Left renal cortex interstitium (tissue), 4 donors: ENCODE measurements around the gene DLX6. TPM values are rescaled to one million over a fixed set of nuclear protein-coding genes. Genes with fewer than 3 reads are reported as not detected.

Experiments used
- DNase-seq, 4 donors: peaks; one replicate each; pipeline ENCODE4 v3.0.0-alpha.2; 2013; ENCODE audit warnings: low read depth in 4 of 4, low spot score in 2 of 4, missing footprints in 1 of 4
- polyA plus RNA-seq, 4 donors: library from polyadenylated mRNA; unstranded; fragments of 120-200 nt; gene quantifications; one replicate each; pipeline ENCODE4 v1.2.1, GENCODE V29; 2013; ENCODE audit not compliant: insufficient read length in 4 of 4

The DLX6 gene
- polyA plus RNA-seq, 4 donors = not detected

DNA sequence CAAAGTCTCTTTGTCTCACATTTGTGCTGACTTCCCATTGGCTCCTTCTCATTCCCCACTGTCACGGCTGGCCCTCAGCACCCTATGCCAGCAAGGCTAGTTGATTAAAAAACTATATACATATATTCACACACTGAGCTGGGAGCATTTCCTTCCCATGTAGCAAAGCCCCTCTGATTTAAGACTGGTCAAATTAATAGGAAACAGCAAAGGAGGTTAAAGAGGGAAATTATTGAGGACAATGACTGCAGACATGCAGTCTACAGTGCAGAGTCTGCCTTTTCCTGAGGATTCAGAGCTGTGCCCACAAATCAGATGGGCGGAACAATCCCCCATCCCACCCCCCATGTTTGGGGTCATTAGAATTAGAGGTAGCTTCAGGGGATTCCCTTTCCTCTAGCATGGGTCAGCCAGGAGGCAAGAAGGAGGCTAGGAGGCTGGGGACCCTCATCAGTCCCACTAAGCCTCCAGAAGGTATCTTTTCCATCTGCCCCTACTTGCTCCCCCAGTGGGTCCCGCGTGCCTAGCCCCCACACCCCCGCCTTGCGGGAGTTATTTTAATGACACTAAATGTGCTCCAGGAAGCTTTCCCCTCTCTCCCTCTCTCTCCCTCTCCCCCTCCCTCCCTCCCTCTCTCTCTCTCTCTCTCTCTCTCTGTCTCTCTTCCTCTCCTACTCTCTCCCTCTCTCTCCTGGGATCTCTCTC lies 9.8 kb upstream of the DLX6 start:
- DNase-seq = no peak

DNA sequence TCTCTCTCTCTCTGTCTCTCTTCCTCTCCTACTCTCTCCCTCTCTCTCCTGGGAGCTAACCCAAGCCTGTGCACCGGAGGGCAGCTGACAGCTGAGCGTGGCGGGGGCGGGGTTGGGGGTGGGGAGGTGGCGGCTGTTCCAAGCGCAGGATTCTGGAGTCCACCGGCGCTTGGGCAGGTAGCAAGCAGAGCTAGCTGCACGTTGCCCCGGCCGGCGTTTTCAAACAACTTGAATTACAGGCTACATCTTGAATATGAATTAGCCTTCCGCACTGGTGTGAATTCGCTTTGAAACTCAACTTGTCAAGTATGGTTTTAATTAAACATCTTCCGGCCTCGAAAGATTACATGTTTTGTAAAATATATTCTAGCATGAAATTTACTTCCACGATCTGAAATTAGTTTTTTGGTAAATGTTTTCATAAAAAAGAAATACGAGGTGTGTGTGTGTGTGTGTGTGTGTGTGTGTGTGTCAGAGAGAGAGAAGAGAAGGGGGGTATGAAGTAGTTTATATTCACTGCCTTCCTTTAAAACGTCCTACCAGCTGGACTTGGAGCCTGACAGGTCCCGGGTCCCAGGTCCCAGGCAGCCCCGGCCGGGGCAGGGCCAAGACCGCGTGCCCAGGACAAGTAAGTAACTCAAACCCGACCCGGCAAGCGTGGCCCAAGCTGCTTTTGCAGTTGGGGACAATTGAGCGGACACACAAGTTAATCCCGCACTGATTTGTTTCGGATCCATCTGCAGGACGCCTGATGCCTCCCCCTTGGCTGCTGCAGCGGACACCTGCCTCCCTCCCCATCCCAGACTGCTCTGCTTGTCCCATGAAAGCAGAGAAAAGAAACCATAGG lies 9.0 kb upstream of the DLX6 start:
- DNase-seq = no peak

DNA sequence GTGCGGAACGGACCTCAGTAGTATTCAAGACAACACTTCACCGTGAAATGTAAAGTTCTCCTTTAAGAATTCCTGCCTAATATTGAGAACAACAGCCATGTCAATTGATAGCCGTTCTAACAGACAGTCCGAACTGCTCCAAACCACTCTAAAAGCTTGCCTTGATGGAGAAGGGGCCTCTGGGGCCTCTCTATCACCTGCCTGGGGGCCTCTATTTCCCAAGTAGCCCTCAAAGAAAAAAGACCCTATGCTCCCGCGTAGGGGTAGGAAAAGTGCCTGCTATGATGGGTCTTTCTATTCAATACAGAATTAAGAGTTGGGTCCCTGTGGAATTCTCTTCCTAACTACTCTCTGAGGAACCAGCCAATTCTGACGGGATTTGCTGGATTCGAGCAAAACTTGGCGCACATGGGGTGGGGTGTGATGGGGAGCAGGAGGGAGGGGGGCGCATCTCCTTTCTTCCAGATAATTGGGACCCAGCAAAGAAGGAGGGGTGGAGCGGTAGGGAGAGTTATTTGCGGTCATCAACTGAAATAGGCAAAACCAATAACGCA lies 8.3 kb upstream of the DLX6 start:
- DNase-seq = no peak

DNA sequence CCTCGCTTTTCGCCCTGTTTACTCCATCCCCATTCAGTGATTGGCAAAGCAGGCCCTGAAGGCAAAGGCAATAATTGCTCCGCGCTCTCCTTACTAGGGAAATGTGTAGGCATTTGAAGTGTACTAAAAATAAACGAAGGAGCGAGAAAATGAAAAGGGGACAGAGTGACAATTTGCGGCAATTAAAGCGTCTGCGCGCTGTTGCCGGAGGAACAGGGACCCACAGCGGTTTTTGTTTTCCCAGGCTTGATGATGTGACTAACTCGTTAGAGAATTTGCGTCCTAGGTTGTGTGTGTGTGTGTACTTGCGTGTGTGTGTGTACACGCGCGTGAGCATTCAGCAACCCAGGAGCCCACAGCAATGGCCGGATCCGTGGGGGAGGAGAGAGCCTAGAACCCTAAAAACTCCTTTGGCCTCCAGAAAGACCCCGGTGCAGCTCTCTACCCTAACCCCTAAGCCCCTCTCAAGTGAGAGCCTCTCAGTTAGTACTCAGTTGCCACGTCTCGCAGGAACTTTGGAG lies 7.8 kb upstream of the DLX6 start:
- DNase-seq = no peak

DNA sequence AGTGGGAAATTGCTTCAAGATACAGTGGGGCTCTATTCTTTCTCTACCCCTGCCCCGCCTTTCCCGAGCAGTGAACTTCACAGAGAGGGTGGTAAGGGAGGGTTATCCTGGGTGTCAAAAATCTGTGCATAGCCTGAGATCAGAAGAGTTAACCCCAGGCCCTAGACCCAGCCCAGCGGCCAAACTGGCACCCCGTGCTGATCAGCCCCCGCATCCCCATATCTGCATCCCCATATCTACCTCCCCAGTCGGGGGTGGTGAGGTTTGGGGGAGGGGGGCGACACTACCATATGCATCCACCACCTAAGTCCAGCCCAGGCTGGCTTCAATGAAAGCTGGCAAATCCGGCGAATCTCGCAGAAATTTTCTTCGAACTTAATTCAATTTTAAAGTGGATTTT lies 7.0 kb upstream of the DLX6 start:
- no peak for DNase-seq

DNA sequence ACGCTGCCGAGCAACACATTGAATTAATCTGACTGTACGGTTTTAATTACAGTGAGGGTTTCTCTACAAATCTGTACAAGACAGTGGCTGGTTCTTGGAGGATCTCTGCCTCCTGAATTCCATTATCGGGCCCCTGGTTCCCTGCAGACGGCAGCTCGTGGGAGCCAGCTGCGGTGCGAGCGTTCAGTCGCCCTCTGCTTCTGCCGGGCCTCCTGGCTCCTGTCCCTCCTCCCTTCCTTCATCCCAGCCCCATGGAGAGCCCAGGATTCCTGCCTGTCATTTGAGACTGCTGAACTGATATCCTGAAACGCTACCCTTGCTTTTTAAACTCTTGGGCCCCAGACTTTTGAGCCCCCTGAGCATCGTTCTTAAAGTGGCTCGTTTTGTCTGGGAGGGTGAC lies 6.6 kb upstream of the DLX6 start:
- DNase-seq = no peak

DNA sequence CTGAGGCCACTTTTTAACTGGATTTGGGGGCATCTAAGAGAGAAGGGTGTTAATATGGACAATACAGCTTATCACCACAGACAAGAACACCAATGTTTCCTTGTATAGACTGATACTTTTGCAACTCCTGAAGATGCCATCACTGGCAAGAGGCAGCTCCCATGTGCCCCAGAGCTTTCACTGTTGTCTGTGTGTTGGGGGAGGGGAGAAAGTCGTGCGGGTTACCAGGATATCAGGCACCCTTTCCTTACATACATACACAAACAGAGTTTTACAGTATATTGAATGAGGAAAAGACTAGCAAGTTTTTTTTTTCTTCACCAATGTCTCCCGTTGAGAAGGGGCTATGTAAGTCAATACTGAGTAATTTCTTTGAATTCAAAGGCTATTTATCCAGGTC lies 4.1 kb upstream of the DLX6 start:
- DNase-seq = no peak

DNA sequence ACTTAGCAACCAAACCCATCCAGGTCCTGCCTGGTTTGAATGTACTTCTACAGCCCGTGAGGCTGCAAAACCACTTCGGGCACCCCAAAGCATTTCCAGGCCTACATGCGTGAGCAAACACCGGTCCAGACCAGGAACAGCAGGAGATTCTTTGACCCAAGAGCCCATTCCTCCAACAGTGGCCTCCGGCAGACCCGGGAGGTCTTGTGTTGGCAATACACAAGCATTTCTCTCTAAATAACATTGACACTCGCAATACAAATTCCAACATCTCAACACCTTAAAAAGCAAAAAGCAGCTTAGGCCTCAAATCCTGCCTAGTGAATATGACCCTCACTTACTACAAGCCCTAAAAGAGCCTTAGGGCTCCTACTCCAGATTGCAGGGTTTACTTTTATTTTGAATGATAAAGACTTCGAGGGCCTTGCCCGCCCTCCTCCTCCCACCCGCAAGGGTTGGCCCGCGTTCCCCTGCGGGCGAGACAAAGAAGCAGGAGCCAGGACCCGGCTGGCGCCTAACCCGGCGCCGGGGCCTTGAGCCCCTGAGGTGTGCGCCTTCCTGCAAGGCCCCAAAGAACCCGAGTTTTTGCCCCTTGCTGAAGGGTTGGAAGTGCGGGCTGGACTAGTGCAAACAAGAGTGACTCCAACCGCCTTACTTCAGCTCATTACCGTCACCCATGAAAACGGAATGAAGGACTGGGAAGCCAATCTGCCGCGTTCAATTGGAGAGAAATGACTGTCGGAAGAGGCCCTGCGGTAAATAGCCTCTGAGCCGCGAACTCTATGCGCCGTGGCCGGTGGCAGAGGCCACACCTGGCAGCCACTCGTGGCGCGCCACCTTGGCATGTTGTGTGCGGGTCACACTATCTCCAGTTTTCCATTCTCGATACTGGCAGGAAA lies 3.4 kb upstream of the DLX6 start:
- no peak for DNase-seq

DNA sequence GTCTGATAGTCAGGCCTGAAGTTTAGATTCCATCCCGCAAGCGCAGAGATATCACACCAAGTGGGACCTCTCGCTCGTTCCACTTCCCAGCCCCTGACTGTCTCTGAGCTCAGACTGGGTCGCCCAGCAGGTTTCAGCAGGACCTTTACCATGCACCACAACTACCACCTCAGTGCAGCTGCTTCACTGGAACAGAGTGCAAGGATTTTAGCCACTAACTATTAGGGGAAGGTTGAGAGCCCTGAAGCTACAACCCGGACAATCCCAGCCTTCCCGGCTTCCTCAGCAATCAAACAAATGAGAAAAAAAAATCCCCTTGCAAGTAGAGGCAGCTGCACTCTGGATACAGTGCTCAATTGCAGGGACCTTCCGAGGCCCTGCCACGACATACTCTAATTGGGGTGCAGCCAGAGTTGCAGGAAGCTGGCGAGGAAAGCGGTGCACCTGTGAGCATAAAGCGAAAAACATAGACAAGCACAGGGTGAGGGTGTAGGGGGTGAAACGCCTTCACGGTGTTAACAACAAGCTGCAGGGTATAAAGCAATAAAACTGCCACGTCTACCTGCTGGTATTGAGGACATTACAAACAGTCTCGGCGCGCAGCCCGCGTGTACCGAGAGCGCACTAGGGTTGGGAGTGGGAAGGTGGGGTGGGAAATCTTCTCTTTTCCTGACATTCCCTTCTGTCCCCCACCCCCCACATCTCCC lies 2.6 kb upstream of the DLX6 start:
- DNase-seq = no peak

DNA sequence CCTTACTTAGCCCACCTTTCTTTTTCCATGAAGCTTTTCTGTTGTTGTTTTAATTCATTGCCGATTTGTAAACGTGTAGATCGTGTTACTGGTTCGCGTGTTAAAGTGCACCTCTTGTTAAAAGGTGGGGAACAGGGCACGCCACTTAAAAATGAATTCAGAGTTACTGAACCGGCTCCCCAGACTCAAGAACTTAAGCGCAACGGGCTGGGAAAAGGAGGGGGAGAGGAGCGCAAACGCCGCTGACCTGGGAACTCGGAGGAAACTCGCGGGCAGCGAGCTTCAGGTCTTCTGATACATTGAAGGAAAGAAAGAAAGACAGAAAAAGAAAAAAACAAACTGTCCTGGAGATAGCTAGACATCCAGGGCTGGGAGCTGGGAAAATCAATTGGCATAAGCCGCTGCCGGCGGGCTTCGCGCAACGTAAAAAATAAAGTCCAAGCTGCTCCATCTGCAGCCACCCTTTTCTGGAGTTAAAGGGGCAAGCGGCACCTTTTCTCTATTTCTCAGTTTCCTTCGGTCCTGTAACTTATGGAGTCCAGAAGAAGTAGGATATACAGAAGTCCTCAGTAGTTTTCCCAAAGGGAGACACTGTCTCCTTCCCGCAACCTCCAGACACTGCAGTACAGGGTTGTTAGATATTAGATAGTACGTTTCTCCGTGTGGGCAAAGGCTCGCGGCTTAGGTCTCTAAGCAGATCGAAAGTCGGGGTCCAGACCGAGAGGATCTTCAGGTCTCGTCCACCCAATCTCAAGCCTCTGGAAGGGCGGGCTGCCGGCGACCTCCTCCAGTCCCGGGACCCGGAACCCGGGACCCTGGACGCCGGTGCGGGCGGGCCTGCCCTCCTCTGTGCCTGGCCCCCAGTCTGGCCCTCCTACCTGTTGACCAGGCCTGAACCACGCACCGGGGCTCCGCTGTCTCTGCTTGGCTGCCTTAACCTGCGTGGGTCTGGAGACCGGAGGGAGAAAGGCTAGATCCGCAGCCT lies 1.8 kb upstream of the DLX6 start:
- no peak for DNase-seq

DNA sequence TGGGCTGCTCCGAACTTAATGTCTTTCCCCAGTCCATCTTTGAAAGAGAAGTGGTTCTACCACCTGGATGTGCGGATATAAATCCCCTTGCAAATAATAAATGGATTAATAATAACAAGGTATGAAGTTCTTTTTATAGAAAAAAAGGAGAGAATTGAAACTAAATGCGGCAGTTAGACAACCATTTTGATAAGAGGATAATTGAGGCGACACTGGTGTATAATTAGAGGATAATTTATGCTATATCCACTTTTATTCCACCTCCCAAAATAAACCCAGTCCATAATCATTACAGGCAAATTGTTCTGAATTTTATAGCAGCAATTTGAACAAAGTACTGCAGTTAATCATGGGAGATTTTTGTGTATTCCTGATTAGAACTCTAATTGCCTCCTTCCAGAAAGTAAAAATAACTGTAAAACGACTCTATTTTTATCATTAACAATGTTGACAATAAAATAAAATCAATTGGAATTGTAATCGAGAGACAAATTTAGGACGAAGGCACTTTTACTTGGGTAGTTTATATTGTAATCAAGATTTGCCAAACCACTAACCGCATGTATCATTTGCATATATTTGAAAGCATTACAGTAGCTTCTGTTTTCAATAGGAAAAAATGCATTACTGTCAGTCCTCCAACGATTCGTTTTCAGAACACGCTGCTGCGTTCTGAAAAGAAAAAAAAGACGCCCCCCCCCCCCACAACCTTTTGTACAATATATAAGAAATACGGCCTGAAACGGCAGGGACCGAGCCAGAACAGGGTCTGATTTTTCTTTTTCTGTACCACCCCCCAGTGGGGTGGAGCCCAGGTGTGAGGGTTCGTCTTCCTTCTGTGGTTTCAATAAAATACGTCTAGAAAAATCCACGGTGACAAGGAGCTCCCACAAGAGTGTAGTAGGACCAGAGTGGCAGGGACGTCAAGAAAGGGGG lies 838 bp upstream of the DLX6 start:
- DNase-seq = no peak

DNA sequence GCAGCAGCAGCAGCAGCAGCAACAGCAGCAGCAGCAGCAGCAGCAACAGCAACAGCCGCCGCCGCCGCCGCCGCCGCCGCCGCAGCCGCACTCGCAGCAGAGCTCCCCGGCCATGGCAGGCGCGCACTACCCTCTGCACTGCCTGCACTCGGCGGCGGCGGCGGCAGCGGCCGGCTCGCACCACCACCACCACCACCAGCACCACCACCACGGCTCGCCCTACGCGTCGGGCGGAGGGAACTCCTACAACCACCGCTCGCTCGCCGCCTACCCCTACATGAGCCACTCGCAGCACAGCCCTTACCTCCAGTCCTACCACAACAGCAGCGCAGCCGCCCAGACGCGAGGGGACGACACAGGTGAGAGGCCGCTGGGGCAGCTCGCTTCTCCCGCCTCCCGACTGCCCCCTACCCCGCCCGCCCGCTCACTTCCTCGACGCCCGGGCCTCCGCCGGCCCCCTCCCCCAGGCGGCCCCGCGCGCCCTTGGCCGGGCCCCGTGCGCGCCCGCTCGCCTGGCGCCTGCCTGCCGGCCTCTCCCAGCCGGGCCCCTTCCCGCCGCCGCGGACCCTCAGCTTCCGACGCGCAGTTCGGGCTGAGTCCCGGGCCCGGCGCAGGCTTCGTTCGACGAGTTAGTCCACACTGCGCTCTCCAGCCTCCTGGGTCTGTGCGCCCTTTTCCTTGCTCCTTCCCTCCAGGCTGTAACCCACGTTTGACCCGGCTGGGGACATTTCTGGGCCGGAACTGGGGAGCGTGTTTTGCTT lies 882 bp downstream of the DLX6 start:
- no peak for DNase-seq

DNA sequence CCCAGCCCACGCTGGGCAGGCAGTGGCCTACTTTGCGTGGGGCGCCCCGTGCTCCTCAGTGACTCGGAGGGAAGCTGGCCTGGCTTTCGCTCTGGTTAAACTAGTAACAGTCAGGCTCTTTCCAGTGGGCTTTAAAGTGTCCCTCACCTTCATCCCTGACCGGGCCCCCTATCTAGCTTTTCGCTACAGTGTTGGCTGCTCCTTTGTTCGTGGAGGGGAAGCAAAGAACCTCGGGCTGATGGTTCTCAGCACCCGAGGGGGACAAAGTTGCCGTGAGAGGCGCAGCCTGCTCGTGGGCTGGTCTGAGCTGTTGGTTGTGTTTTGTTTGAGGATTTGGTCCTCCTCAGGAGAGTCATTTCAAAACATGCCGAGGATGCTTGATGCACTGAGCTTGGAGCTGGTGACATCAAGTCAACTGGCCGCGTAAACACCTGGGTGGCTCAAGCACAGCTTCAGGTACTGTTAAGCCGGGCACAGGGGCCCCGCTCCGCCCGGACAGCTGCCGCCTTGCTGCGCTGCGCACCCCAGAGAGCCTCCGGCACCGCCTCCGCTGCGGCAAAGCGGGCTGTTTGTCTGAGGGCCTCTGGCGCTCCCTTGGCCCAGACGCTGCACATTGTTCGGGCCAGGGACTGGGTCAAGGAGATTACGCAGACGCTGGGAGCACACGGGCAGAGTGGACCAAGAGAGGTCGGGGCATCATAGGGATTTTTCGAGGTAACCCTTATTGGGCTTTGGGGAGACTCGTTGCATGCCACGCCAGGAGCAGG lies 1.6 kb downstream of the DLX6 start:
- no peak for DNase-seq

DNA sequence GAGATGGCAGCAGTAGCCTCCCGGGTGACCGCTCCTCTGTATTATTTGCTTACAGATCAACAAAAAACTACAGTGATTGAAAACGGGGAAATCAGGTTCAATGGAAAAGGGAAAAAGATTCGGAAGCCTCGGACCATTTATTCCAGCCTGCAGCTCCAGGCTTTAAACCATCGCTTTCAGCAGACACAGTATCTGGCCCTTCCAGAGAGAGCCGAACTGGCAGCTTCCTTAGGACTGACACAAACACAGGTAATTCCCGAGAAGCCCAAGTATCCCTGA lies 2.2 kb downstream of the DLX6 start:
- no peak for DNase-seq

DNA sequence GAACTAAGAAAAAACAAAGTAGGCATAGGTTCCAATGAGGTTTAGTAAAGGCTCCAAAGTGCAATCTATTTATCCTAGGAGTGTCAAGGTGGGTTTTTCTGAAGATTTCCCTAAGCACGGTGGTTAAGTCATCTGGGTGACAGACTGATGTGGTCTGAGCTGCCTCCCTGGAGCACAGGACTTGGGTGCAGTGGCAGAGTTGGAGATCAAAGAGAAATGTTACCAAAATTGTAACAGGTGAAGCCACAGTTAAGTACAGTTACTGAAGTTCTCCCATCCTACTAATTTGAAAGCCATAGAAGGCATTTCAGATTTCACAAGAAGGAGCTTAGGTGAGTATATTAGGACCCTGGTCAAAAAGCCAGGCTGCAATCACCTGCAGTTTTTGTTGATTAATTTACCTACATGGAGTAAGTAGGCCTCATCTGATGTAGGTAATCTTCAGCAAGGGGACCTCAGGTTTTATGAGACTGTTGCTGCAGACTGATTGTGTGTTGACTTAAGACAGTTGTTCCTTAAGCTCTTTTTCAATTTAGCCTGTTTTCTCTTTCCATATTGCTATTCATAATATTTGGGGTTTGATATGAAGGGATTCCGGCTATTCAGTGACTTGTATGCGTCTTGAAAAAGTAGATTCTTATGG lies 3.0 kb downstream of the DLX6 start:
- DNase-seq = no peak
